Peyer's patch (tissue), 4 donors: Measurements from ENCODE around the gene MTFMT.

Experiments
- CTCF ChIP-seq, 6 experiments: fragments of 450-650 bp in 4 of 6; fragments of 200-600 bp in 2 of 6; sonication (generic) in 1 of 6; IDR thresholded peaks; one replicate each; pipeline ENCODE4 v1.5.1; 2017 to 2019; ENCODE audit warnings: antibody characterized with exemption in 6 of 6, mild to moderate bottlenecking in 3 of 6, moderate library complexity in 1 of 6
- POLR2A ChIP-seq, 2 donors: fragments of 450-650 bp; IDR thresholded peaks; one replicate each; pipeline ENCODE4 v1.5.1; 2017; ENCODE audit warnings: antibody characterized with exemption in 2 of 2, mild to moderate bottlenecking in 2 of 2, moderate library complexity in 2 of 2

- TF ChIP-seq CTCF (IDR thresholded peaks at IDR 0.05) (no peak), POLR2A (IDR thresholded peaks at IDR 0.05) (no peak)
Observed at GRCh38 chr15:65062726-65063125, 33.3 kb upstream of the MTFMT start.
